Ureter (tissue), 1 donor: ENCODE measurements around the gene GGT6. TPM values are rescaled to one million over a fixed set of nuclear protein-coding genes. Genes with fewer than 3 reads are reported as not detected.

Experiments
- DNase-seq: peaks from one replicate; pipeline ENCODE4 v3.0.0-alpha.2; 2020; ENCODE audit warnings: low spot score
- total RNA-seq: library from RNA; stranded (reverse); gene quantifications from one replicate; pipeline ENCODE4 v1.2.4, GENCODE V29; 2023
- donor health status: DM: yes; HTN: yes; CAD: no.

The GGT6 gene
- total RNA-seq, 1 donor from 2014 or later = 83.6 TPM

GRCh38 chr17:4576161-4576558, 15.8 kb upstream of the GGT6 start:
- DNase-seq = no peak

- DNase-seq = no peak
Measured at GRCh38 chr17:4574448-4575045, 14.2 kb upstream of the GGT6 start.

- no peak for DNase-seq
Measured at GRCh38 chr17:4573669-4574068, 13.3 kb upstream of the GGT6 start.

GRCh38 chr17:4573115-4573514, 12.7 kb upstream of the GGT6 start:
- DNase-seq = no peak

GRCh38 chr17:4572131-4572530, 11.8 kb upstream of the GGT6 start:
- DNase-seq = no peak

- no peak for DNase-seq
Measured at GRCh38 chr17:4569591-4569990, 9.2 kb upstream of the GGT6 start.

- no peak for DNase-seq
Measured at GRCh38 chr17:4566785-4567184, 6.4 kb upstream of the GGT6 start.

- no peak for DNase-seq
Measured at GRCh38 chr17:4565209-4566141, 5.1 kb upstream of the GGT6 start.

- DNase-seq = no peak
Measured at GRCh38 chr17:4562015-4562969, 1.9 kb upstream of the GGT6 start.

- DNase-seq = no peak
Measured at GRCh38 chr17:4560837-4561256, 470 bp upstream of the GGT6 start.

- no peak for DNase-seq
Measured at GRCh38 chr17:4559966-4560365, 411 bp downstream of the GGT6 start.

- DNase-seq = no peak
Measured at GRCh38 chr17:4559139-4559791, 1.1 kb downstream of the GGT6 start.

GRCh38 chr17:4558347-4558971, 1.9 kb downstream of the GGT6 start:
- DNase-seq = no peak

GRCh38 chr17:4557626-4558346, 2.6 kb downstream of the GGT6 start:
- DNase-seq = no peak

GRCh38 chr17:4556996-4557395, 3.4 kb downstream of the GGT6 start:
- DNase-seq = no peak

GRCh38 chr17:4555873-4556759, 4.3 kb downstream of the GGT6 start:
- no peak for DNase-seq

- peak; percentile 98 for DNase-seq
Measured at GRCh38 chr17:4554997-4555799, 5.2 kb downstream of the GGT6 start, which contains the start of gene MYBBP1A. Gene MYBBP1A (minus strand): TSS chr17:4555384. CDS start chr17:4555324, 60 bp downstream.

- no peak for DNase-seq
Measured at GRCh38 chr17:4554441-4554996, 5.9 kb downstream of the GGT6 start.
